ENCODE data around the gene PPP1R12A. TPM values are rescaled to one million over a fixed set of nuclear protein-coding genes. Genes with fewer than 3 reads are reported as not detected.

The PPP1R12A gene
- polyA plus RNA-seq, 2 of the 4 experiments (the other 2 are of a cell fraction), result 28.0 to 74.8 TPM

DNA sequence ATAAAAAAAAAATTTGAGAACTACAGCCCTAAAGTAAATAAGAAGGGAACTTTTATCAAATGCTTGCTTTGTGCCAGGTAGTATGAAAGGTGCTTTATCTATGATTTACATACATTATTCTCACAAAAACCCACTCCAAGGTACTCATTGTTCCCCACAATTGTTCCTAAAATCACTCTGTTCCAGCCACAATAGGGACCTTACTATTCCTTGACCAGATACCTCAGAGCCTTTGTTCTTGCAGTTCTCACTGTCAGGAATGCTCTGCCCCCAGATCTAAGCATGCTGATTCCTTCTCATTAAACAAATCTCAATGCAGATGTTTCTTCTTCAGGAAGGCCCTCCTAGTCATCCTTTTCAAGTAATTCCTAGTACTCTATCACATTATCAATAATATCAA is 60.2 kb downstream of the PPP1R12A start:
- POLR2A ChIA-PET, result no interaction called here

DNA sequence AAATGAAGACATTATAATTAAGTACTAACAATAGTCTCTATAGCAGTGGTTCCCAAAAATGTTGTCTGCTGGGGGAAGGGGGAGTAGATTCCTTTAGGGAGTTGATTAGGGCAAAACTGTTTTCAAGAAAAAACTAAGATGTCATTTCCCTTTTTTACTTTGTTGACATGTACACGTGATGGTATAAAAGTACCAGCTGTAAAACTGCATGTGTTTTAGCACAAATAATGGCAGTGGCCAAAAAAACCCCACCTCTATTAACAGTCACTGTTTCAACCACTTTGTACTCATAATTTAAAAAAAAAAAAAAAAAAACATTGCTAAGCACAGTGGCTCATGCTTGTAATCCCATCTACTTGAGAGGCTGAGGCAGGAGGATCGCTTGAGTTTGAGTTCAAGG is 61.7 kb downstream of the PPP1R12A start:
- FAIRE-seq (no peak), DNase-seq (ENCODE audit: low read depth in 1 of 2, low spot score in 1 of 2) (no peak), ATAC-seq (no peak)
- Histone ChIP-seq H3K4me1 (peaks cover 5% of the 10 kb centered on the region; the same call in 2 of the 3 replicates), H3K4me2 (no peak overlapping the region), H3K4me3 (no peak overlapping the region), H3K9me3 (no peaks in the 10 kb centered on the region), H3K27ac (no peak overlapping the region)
- ChIA-PET CTCF (interaction anchor here (1.1 kb wide), 1 partner anchor 38 kb away, joined by 3 read pairs; no protein-coding TSS in a partner anchor), POLR2A (interaction anchor here (0.7 kb wide), 1 partner anchor 337 kb away, joined by 4 read pairs; no protein-coding TSS in a partner anchor)
- TF ChIP-seq, protein P1, sequence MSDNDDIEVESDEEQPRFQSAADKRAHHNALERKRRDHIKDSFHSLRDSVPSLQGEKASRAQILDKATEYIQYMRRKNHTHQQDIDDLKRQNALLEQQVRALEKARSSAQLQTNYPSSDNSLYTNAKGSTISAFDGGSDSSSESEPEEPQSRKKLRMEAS (IDR thresholded peaks at IDR 0.05), result no peak
- TF ChIP-seq, protein P2, sequence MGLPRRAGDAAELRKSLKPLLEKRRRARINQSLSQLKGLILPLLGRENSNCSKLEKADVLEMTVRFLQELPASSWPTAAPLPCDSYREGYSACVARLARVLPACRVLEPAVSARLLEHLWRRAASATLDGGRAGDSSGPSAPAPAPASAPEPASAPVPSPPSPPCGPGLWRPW (IDR thresholded peaks at IDR 0.05), result no peak
- TF ChIP-seq RAD21 (conservative IDR thresholded peaks at IDR 0.05 in 1 of 2, IDR thresholded peaks at IDR 0.05 in 1 of 2) (no peak), ZSCAN20 (CRISPR knock-in tag; IDR thresholded peaks at IDR 0.05) (no peak), ZNF302 (CRISPR knock-in tag; IDR thresholded peaks at IDR 0.05) (no peak), ZFP36 (IDR thresholded peaks at IDR 0.05; ENCODE audit: borderline replicate concordance, partially characterized antibody) (no peak), CHD4 (IDR thresholded peaks at IDR 0.05; ENCODE audit: borderline replicate concordance) (no peak), HOXB13 (CRISPR knock-in tag; IDR thresholded peaks at IDR 0.05; ENCODE audit: low read depth) (no peak)
- TF ChIP-seq, protein P3, sequence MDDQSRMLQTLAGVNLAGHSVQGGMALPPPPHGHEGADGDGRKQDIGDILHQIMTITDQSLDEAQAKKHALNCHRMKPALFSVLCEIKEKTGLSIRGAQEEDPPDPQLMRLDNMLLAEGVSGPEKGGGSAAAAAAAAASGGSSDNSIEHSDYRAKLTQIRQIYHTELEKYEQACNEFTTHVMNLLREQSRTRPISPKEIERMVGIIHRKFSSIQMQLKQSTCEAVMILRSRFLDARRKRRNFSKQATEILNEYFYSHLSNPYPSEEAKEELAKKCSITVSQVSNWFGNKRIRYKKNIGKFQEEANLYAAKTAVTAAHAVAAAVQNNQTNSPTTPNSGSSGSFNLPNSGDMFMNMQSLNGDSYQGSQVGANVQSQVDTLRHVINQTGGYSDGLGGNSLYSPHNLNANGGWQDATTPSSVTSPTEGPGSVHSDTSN (IDR thresholded peaks at IDR 0.05), result no peak
- WGBS (ENCODE audit: missing lambda C conversion rate), result 89% methylated on average over 2 of the region's 2 CpGs

More for the DNA sequence above, 60.2 kb downstream of the PPP1R12A start:
- no peak overlapping the region for H3K27ac ChIP-seq
- no peaks in the 10 kb centered on the region for H3K9me3 ChIP-seq
- DNase-seq (ENCODE audit: low read depth in 1 of 2, low spot score in 1 of 2) (no peak), FAIRE-seq (no peak), ATAC-seq (no peak)
- no peak overlapping the region for H3K4me2 ChIP-seq
- TF ChIP-seq, protein P2 (IDR thresholded peaks at IDR 0.05), result no peak
- no peak for TF ChIP-seq POLR2AphosphoS2 (conservative IDR thresholded peaks at IDR 0.05; ENCODE audit: low read length)
- no peak for TF ChIP-seq EHF (CRISPR knock-in tag; IDR thresholded peaks at IDR 0.05)
- no peak for TF ChIP-seq CHD4 (IDR thresholded peaks at IDR 0.05; ENCODE audit: borderline replicate concordance)
- TF ChIP-seq TP53 (CRISPR knock-in tag; IDR thresholded peaks at IDR 0.05), result no peak
- no peak for TF ChIP-seq CBX8 (IDR thresholded peaks at IDR 0.05)
- TF ChIP-seq, protein P4, sequence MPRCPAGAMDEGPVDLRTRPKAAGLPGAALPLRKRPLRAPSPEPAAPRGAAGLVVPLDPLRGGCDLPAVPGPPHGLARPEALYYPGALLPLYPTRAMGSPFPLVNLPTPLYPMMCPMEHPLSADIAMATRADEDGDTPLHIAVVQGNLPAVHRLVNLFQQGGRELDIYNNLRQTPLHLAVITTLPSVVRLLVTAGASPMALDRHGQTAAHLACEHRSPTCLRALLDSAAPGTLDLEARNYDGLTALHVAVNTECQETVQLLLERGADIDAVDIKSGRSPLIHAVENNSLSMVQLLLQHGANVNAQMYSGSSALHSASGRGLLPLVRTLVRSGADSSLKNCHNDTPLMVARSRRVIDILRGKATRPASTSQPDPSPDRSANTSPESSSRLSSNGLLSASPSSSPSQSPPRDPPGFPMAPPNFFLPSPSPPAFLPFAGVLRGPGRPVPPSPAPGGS (IDR thresholded peaks at IDR 0.05), result no peak
- no peak for TF ChIP-seq FOXS1 (CRISPR knock-in tag; IDR thresholded peaks at IDR 0.05)
- TF ChIP-seq MAZ (IDR thresholded peaks at IDR 0.05; ENCODE audit: borderline replicate concordance, low read depth, low read length), result no peak
- TF ChIP-seq BHLHE40 (IDR thresholded peaks at IDR 0.05; ENCODE audit: low read depth, low read length), result no peak
- no peak for TF ChIP-seq HOXA7 (CRISPR knock-in tag; IDR thresholded peaks at IDR 0.05)
- TF ChIP-seq RCOR1 (IDR thresholded peaks at IDR 0.05; ENCODE audit: low read depth, low read length), result no peak
- no peak for TF ChIP-seq RARB (CRISPR knock-in tag; IDR thresholded peaks at IDR 0.05)
- TF ChIP-seq, protein P5, sequence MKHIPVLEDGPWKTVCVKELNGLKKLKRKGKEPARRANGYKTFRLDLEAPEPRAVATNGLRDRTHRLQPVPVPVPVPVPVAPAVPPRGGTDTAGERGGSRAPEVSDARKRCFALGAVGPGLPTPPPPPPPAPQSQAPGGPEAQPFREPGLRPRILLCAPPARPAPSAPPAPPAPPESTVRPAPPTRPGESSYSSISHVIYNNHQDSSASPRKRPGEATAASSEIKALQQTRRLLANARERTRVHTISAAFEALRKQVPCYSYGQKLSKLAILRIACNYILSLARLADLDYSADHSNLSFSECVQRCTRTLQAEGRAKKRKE (CRISPR knock-in tag; IDR thresholded peaks at IDR 0.05; ENCODE audit: low read depth), result no peak
- no peak for TF ChIP-seq CBX2 (IDR thresholded peaks at IDR 0.05; ENCODE audit: borderline replicate concordance, low read depth)
- no peak for TF ChIP-seq SREBF2 (IDR thresholded peaks at IDR 0.05)
- TF ChIP-seq PHF8 (IDR thresholded peaks at IDR 0.05; ENCODE audit: borderline replicate concordance, low read depth), result no peak
- TF ChIP-seq ESRRA (IDR thresholded peaks at IDR 0.05; ENCODE audit: borderline replicate concordance, low read length), result no peak
- TF ChIP-seq, protein P1 (IDR thresholded peaks at IDR 0.05), result no peak
- TF ChIP-seq JUNB (IDR thresholded peaks at IDR 0.05), result no peak
- H3K4me1 ChIP-seq, result peaks cover 5% of the 10 kb centered on the region; the same call in 2 of the 3 replicates
- CTCF ChIA-PET, result no interaction called here
- H3K4me3 ChIP-seq, result no peak overlapping the region
